Endothelial cell of umbilical vein (primary cell): ENCODE measurements around the gene DERL3. TPM values are rescaled to one million over a fixed set of nuclear protein-coding genes. Genes with fewer than 3 reads are reported as not detected.

Source experiments
- BruUV-seq: library from RNA; stranded (reverse); fragments of 400-500 nt; replicated peaks from 2 replicates; lab custom pipeline; 2021; lab: Mats Ljungman, UMichigan
- CTCF ChIA-PET: fragments of 300-600, 350-600 bp; sonication (Branson Sonifier 250); formaldehyde crosslinking; loops from one replicate; lab custom pipeline; 2021; ENCODE audit warnings: antibody characterized with exemption, inconsistent platforms; lab: Charles Lee
- POLR2A ChIA-PET: fragments of 300-600, 350-600 bp; sonication (Branson Sonifier 250); formaldehyde crosslinking; loops from one replicate; lab custom pipeline; 2021; ENCODE audit warnings: antibody characterized with exemption, inconsistent platforms; lab: Charles Lee
- DNase-seq: peaks from one replicate; pipeline ENCODE4 v3.0.0-alpha.2; 2011; ENCODE audit warnings: low read depth, low spot score
- FAIRE-seq: peaks from 2 replicates; lab custom pipeline; 2011; peaks lifted over from hg19 to GRCh38; lab: Jason Lieb, UNC
- H2AFZ ChIP-seq: 2 replicates; pipeline ENCODE4 v1.6.0; 2012; ENCODE audit warnings: low read depth, low read length, control low read depth, inconsistent platforms
- H3K27ac ChIP-seq: 2 replicates; pipeline ENCODE4 v1.5.1; 2011; ENCODE audit warnings: low read depth, mild to moderate bottlenecking, control low read depth, low read length, moderate library complexity; ENCODE audit not compliant: insufficient read depth
- H3K27me3 ChIP-seq, 2 experiments: 2 replicates each; pipeline versions ENCODE4 v1.6.0 to v1.6.1; 2011; ENCODE audit warnings: low read length in 2 of 2, mixed read lengths in 1 of 2; ENCODE audit not compliant: control insufficient read depth in 2 of 2, insufficient read depth in 2 of 2
- H3K36me3 ChIP-seq, 2 experiments: 2 replicates in 1 of 2; 3 replicates in 1 of 2; pipeline ENCODE4 v1.5.1; 2011; ENCODE audit warnings: low read length in 2 of 2, mild to moderate bottlenecking in 1 of 2, moderate library complexity in 1 of 2; ENCODE audit not compliant: control insufficient read depth in 2 of 2, insufficient read depth in 2 of 2; ENCODE audit errors: extremely low read depth in 1 of 2
- H3K4me1 ChIP-seq: 3 replicates; pipeline ENCODE4 v1.5.1; 2011; ENCODE audit warnings: mild to moderate bottlenecking, low read length; ENCODE audit not compliant: control insufficient read depth, insufficient read depth; ENCODE audit errors: extremely low read depth
- H3K4me2 ChIP-seq: 2 replicates; pipeline ENCODE4 v1.6.1; 2011; ENCODE audit warnings: low read length, control low read depth, mixed read lengths; ENCODE audit not compliant: insufficient read depth
- H3K4me3 ChIP-seq, 3 experiments: fragments of 200-600 bp in 1 of 3; sonication (generic), shearing (Covaris generic) in 1 of 3; replicated peaks in 1 of 3; 2 replicates each; pipeline ENCODE4 v1.5.1; 2011 to 2016; ENCODE audit warnings: control low read depth in 3 of 3, low read length in 3 of 3, mild to moderate bottlenecking in 2 of 3, inconsistent platforms in 1 of 3, low read depth in 1 of 3, moderate library complexity in 1 of 3; ENCODE audit not compliant: insufficient read depth in 1 of 3
- H3K79me2 ChIP-seq: 2 replicates; pipeline ENCODE4 v1.6.0; 2012; ENCODE audit warnings: low read length, inconsistent platforms; ENCODE audit not compliant: control insufficient read depth, insufficient read depth
- H3K9ac ChIP-seq: replicated peaks from 2 replicates; pipeline ENCODE3; 2011; ENCODE audit warnings: low read length, control low read depth; ENCODE audit not compliant: insufficient read depth; ENCODE audit errors: extremely low read depth
- H3K9me1 ChIP-seq: replicated peaks from 3 replicates; pipeline ENCODE4 v1.6.0; 2011; ENCODE audit warnings: mild to moderate bottlenecking, low read length; ENCODE audit not compliant: control insufficient read depth, insufficient read depth; ENCODE audit errors: extremely low read depth
- H3K9me3 ChIP-seq: replicated peaks from 2 replicates; pipeline ENCODE4 v1.5.1; 2012; ENCODE audit warnings: low read length, inconsistent platforms; ENCODE audit not compliant: control insufficient read depth, insufficient read depth
- H4K20me1 ChIP-seq: replicated peaks from 2 replicates; pipeline ENCODE3; 2011; ENCODE audit warnings: mild to moderate bottlenecking, low read length; ENCODE audit not compliant: control insufficient read depth, insufficient read depth; ENCODE audit errors: extremely low read depth
- EZH2 ChIP-seq: IDR thresholded peaks from 2 replicates; pipeline ENCODE4 v1.6.1; 2012; ENCODE audit warnings: borderline replicate concordance, low read depth, mild to moderate bottlenecking, moderate library complexity, low read length, inconsistent platforms; ENCODE audit not compliant: severe bottlenecking
- FOS ChIP-seq: IDR thresholded peaks from 2 replicates; pipeline ENCODE4 v1.6.1; 2011; ENCODE audit warnings: mild to moderate bottlenecking, low read length, moderate library complexity, borderline replicate concordance; ENCODE audit not compliant: insufficient read depth
- GATA2 ChIP-seq: IDR thresholded peaks from 2 replicates; pipeline ENCODE4 v1.7.0; 2011; ENCODE audit warnings: low read depth, mild to moderate bottlenecking, moderate library complexity, mixed read lengths, low read length; ENCODE audit not compliant: insufficient read length, insufficient read depth
- JUN ChIP-seq: IDR thresholded peaks from 2 replicates; pipeline ENCODE4 v1.6.1; 2011; ENCODE audit warnings: borderline replicate concordance, low read depth; ENCODE audit not compliant: insufficient read length, insufficient read depth
- MYC ChIP-seq: IDR thresholded peaks from one replicate; pipeline ENCODE4 v1.6.1; 2011; ENCODE audit warnings: mild to moderate bottlenecking, low read depth, low read length
- POLR2AphosphoS5 ChIP-seq: IDR thresholded peaks from 2 replicates; pipeline ENCODE4 v1.6.1; 2012; ENCODE audit warnings: low read depth, mild to moderate bottlenecking, control low read depth, low read length, moderate library complexity; ENCODE audit not compliant: insufficient read depth
- dilution Hi-C: fragments of 300-500 bp; cut with MboI; formaldehyde crosslinking; loops from one replicate; pipeline ENCODE4 v1.15.0; 2019; ENCODE audit warnings: low sequenced_read_pairs; ENCODE audit not compliant: extremely low pct_ligation_motif_present
- intact Hi-C: fragments of 100-400 bp; cut with micrococcal nuclease; formaldehyde crosslinking; loops from one replicate; pipeline ENCODE4 v1.10.0; 2022
- polyA plus RNA-seq, 4 experiments: library from polyadenylated mRNA; depleted of rRNA in 3 of 4; stranded (reverse) in 3 of 4; unstranded in 1 of 4; fragments of >200 nt; gene quantifications; 2 replicates each; pipeline versions ENCODE4 v1.2.1 to v1.2.3, GENCODE V29; 2011 to 2012; ENCODE audit warnings: missing spikeins in 1 of 4
- total RNA-seq: library from RNA; stranded (reverse); gene quantifications from 2 replicates; pipeline ENCODE4 v1.2.3, GENCODE V29; 2021
- TF ChIP-seq, protein P1 (sequence below): IDR thresholded peaks from 2 replicates; pipeline ENCODE4 v1.6.1; 2011; ENCODE audit not compliant: insufficient read depth, insufficient read length
- TF ChIP-seq, protein P2 (sequence below), 2 donors: IDR thresholded peaks; 1 replicate in 1 of 2; 2 replicates in 1 of 2; pipeline ENCODE4 v1.5.1; 2011; ENCODE audit warnings: low read length in 2 of 2, mild to moderate bottlenecking in 2 of 2, moderate library complexity in 2 of 2, control low read depth in 1 of 2, inconsistent platforms in 1 of 2, low read depth in 1 of 2; ENCODE audit not compliant: insufficient read depth in 1 of 2; ENCODE audit errors: extremely low read depth in 1 of 2

Gene DERL3
- total and polyA plus RNA-seq, 2 donors (not counting 3 experiments of a cell fraction or from before 2014, with no cell fraction given): 3.4 to 3.8 TPM

DNA sequence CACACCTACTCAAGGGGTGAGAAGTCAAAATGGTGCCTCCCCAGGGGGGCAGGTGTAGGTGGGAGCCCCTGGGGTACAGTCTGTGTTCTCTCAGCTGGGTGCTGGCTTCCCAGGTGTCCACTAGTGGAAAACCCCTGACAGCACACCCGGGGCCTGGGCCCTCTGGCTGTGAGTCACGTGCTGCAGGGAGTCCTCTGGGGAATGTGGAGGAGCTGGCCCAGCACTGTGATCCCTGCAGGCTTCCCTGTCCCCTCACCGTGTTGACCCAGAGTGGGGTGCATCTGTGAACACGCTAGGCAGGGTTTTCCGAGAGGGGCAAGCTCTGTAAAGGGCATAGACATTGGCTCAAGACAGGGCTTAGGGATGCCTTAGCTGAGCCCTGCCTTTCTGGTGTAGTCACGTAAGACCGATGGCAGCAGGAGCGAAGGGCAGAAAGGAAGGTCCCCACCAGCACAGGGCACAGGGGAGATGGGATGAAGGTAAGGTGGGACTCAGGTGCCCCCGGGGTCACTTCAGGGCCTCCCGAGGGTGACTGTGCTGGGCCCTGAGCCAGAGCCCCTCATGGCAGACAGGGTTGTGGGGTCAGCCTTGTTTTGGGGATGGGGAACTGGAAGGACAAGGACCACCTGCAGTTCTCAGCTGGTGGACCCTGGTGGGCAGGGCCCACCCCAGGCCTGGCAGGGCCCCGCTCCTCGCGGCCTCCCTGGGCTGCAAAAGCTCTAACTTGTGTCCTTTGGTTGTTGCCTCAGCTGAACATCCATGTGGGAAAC, 14.1 kb downstream of the DERL3 start:
- dilution Hi-C loops (no loop called here), intact Hi-C loops (no loop called here)
- Histone ChIP-seq H3K9me3 (no peaks in the 10 kb centered on the region), H3K4me2 (no peak overlapping the region), H3K4me3 (no peak overlapping the region), H3K36me3 (peaks cover 16 to 59% of the 10 kb centered on the region in 2 experiments), H3K4me1 (no peaks in the 10 kb centered on the region), H3K9me1 (no peaks in the 10 kb centered on the region), H3K9ac (no peak overlapping the region), H3K27ac (no peak overlapping the region), H2AFZ (no peak overlapping the region), H4K20me1 (no peaks in the 10 kb centered on the region), H3K27me3 (no peaks in the 10 kb centered on the region), H3K79me2 (no peaks in the 10 kb centered on the region)
- ChIA-PET CTCF (interaction anchor here (0.9 to 1.8 kb wide), 2 partner anchors 10 to 25 kb away, joined by 3 to 8 read pairs; no protein-coding TSS in a partner anchor), POLR2A (interaction anchor here (0.6 kb wide), 1 partner anchor 192 kb away, joined by 4 read pairs; the partner anchor contains the start of gene DRICH1)
- no peak for DNase-seq
- TF ChIP-seq, protein P1, sequence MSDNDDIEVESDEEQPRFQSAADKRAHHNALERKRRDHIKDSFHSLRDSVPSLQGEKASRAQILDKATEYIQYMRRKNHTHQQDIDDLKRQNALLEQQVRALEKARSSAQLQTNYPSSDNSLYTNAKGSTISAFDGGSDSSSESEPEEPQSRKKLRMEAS: no peak
- TF ChIP-seq POLR2AphosphoS5 (no peak), FOS (no peak), JUN (no peak), MYC (no peak), EZH2 (no peak), GATA2 (no peak)
- TF ChIP-seq, protein P2, sequence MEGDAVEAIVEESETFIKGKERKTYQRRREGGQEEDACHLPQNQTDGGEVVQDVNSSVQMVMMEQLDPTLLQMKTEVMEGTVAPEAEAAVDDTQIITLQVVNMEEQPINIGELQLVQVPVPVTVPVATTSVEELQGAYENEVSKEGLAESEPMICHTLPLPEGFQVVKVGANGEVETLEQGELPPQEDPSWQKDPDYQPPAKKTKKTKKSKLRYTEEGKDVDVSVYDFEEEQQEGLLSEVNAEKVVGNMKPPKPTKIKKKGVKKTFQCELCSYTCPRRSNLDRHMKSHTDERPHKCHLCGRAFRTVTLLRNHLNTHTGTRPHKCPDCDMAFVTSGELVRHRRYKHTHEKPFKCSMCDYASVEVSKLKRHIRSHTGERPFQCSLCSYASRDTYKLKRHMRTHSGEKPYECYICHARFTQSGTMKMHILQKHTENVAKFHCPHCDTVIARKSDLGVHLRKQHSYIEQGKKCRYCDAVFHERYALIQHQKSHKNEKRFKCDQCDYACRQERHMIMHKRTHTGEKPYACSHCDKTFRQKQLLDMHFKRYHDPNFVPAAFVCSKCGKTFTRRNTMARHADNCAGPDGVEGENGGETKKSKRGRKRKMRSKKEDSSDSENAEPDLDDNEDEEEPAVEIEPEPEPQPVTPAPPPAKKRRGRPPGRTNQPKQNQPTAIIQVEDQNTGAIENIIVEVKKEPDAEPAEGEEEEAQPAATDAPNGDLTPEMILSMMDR (IDR thresholded peaks at IDR 0.05; ENCODE audit: extremely low read depth in 1 of 2, insufficient read depth in 1 of 2, low read depth in 1 of 2, low read length in 2 of 2): no peak
- FAIRE-seq: no peak
- no TSS peak for BruUV-seq
